Mucosa of stomach (tissue), 1 donor: ENCODE data around the gene MAGOH.
A peak's percentile ranks its signal among the peaks of the same experiment; 100 is the strongest.
"Not testable (repeated sequence)": the region's sequence is repeated elsewhere in the genome, so short reads cannot be mapped to it uniquely, and the experiment has no call there.

Experiments
- H3K27me3 ChIP-seq: one replicate; pipeline ENCODE4 v1.7.0; 2013; ENCODE audit warnings: mild to moderate bottlenecking, low read length; ENCODE audit not compliant: control insufficient read depth, insufficient read depth
- H3K36me3 ChIP-seq: one replicate; pipeline ENCODE4 v1.7.0; 2013; ENCODE audit warnings: low read length; ENCODE audit not compliant: control insufficient read depth, insufficient read depth
- H3K4me1 ChIP-seq: one replicate; pipeline ENCODE4 v1.7.0; 2013; ENCODE audit warnings: mild to moderate bottlenecking, low read length; ENCODE audit not compliant: control insufficient read depth, insufficient read depth
- H3K4me3 ChIP-seq: one replicate; pipeline ENCODE4 v1.7.0; 2013; ENCODE audit warnings: low read length
- H3K9ac ChIP-seq: one replicate; pipeline ENCODE4 v1.7.0; 2013; ENCODE audit warnings: mild to moderate bottlenecking, low read length, moderate library complexity
- H3K9me3 ChIP-seq: one replicate; pipeline ENCODE4 v1.7.0; 2013; ENCODE audit warnings: mild to moderate bottlenecking, low read length, moderate library complexity; ENCODE audit not compliant: control insufficient read depth
- donor health status: Pancreatic carcinoma.

MAGOH gene

DNA sequence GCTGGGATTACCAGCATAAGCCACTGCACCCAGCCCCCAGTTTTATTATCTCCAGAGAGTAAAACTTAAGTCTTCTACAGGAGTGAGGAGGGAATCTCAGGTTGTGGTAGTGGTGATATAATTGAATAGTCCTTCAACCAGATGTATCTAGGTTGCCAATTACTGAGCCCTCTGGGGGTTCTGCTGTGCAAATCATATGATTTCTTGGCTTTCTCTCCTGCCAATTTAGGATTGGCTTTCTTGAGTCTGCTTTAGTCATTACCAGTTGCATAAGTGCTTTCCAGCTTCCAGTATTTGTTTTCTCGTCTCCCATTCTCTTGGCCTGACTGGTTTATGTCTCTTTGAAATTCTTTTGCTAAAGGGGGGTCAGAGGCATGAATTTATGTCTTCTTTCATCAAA, 30.6 kb downstream of the MAGOH start:
- Histone ChIP-seq H3K4me3 (no peak overlapping the region), H3K4me1 (no peaks in the 10 kb centered on the region), H3K27me3 (no peaks in the 10 kb centered on the region), H3K9ac (no peak overlapping the region), H3K36me3 (peaks cover 13% of the 10 kb centered on the region), H3K9me3 (no peaks in the 10 kb centered on the region)

DNA sequence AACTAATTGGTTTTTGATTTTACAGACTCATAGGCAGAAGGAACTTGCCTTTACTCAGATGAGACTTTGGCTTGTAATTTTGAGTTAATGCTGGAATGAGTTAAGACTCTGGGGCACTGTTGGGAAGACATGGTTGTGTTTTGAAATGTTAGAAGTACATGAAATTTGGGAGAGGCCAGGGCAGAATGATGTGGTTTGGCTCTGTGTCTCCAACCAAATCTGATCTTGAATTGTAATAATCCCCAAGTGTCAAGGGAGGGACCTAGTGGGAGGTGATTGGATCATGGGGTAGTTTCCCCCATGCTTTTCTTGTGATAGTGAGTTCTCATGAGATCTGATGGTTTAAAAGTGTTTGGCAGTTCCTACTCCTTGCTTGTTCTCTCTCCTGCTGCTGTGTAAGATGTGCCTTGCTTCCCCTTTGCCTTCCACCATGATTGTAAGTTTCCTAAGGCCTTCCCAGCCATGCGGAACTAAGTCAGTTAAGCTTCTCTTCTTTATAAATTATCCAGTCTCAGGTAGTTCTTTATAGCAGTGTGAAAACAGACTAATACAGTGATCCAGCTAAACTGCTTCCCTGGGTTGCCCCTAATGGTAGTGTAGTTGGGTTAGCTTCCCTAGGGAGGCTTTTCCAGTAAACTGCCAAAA, 31.5 kb downstream of the MAGOH start:
- H3K27me3 ChIP-seq: no peaks in the 10 kb centered on the region
- no peak overlapping the region for H3K4me3 ChIP-seq
- no peaks in the 10 kb centered on the region for H3K9me3 ChIP-seq
- H3K4me1 ChIP-seq: no peaks in the 10 kb centered on the region
- no peak overlapping the region for H3K9ac ChIP-seq
- H3K36me3 ChIP-seq: peaks cover 13% of the 10 kb centered on the region

DNA sequence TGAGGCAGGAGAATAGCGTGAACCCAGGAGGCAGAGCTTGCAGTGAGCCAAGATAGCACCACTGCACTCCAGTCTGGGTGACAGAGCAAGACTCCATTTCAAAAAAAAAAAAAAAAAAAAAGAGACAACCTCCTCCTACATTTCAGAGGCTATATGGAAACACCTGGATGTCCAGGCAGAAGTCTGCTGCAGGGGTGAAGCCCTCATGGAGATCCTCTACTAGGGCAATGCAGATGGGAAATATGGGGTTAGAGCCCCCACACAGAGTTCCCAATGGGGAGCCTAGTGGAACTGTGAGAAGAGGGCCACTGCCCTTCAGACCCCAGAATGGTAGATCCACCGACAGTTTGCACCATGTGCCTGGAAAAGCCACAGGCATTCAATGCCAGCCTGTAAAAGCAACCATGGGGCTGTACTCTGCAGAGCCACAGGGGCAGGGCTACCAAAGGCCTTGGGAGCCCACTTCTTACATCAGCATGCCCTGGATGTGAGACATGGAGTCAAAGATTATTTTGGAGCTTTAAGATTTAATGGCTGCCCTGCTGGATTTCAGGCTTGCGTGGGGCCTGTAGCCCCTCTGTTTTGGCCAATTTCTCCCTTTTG, 32.1 kb downstream of the MAGOH start:
- H3K9ac ChIP-seq, H3K27me3 ChIP-seq, H3K4me1 ChIP-seq, H3K9me3 ChIP-seq, H3K4me3 ChIP-seq: not testable (repeated sequence)
- peaks cover 13% of the 10 kb centered on the region for H3K36me3 ChIP-seq

DNA sequence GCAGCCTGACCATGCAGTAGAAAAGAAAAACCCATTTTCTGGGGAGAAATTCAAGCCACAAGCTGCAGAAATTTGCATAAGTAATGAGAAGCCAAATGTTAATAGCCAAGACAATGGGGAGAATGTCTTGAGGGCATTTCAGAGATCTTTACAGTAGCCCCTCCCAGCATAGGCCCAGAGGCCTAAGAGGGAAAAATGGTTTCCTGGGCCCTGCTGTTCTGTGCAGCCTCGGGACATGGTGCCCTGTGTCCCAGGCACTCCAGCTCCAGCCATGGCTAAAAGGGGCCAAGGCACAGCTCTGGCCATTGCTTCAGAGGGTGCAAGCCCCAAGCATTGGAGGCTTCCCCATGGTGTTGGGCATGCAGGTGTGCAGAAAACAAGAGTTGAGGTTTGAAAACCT, 32.8 kb downstream of the MAGOH start:
- H3K27me3 ChIP-seq, H3K9me3 ChIP-seq, H3K4me3 ChIP-seq, H3K4me1 ChIP-seq, H3K36me3 ChIP-seq, H3K9ac ChIP-seq: not testable (repeated sequence)

DNA sequence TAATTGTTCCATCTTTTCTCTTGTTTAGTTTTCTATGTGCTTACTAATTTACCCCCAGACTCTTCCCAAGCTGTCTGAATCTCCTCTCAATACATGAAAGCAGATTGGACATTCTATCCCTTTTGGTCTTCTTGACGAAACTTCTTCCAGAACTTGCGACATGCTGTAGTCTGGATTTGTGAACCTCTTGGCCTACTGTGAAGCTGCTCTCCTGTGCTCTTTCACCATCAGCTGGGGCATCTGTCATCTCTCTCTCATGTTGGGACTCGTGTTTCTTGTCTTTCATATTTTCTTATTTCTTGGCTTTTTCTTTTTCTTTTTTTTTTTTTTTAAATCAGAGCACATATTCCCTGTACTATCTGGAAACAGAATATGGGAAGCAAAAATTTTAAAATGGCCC, 34.9 kb downstream of the MAGOH start:
- Histone ChIP-seq H3K4me3 (no peak overlapping the region), H3K9ac (no peak overlapping the region), H3K4me1 (peaks cover 3% of the 10 kb centered on the region), H3K9me3 (no peaks in the 10 kb centered on the region), H3K36me3 (no peaks in the 10 kb centered on the region), H3K27me3 (no peaks in the 10 kb centered on the region)

DNA sequence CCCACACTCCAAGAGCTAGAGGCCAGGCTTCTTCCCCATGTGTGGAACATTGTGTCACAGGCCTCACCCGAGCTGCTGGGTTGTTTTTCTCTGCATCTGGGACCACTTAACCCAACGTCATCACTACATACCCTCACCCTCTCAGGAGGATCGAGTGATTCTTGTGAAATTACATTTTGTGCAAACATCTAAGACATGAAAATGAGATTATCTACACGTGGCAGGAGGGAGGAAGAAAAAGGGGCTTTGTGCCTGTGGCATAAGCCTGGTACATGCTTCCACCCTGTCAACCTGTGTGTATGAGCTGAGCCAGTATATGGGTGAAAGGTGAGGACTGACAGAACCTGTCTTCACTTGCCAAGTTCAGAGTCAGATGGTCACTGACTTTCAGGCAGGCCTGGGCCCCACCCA, 40.1 kb downstream of the MAGOH start:
- Histone ChIP-seq H3K4me3 (no peak overlapping the region), H3K36me3 (no peaks in the 10 kb centered on the region), H3K9ac (peak overlapping the region; percentile 97), H3K9me3 (no peaks in the 10 kb centered on the region), H3K27me3 (no peaks in the 10 kb centered on the region), H3K4me1 (peaks cover 26% of the 10 kb centered on the region)

DNA sequence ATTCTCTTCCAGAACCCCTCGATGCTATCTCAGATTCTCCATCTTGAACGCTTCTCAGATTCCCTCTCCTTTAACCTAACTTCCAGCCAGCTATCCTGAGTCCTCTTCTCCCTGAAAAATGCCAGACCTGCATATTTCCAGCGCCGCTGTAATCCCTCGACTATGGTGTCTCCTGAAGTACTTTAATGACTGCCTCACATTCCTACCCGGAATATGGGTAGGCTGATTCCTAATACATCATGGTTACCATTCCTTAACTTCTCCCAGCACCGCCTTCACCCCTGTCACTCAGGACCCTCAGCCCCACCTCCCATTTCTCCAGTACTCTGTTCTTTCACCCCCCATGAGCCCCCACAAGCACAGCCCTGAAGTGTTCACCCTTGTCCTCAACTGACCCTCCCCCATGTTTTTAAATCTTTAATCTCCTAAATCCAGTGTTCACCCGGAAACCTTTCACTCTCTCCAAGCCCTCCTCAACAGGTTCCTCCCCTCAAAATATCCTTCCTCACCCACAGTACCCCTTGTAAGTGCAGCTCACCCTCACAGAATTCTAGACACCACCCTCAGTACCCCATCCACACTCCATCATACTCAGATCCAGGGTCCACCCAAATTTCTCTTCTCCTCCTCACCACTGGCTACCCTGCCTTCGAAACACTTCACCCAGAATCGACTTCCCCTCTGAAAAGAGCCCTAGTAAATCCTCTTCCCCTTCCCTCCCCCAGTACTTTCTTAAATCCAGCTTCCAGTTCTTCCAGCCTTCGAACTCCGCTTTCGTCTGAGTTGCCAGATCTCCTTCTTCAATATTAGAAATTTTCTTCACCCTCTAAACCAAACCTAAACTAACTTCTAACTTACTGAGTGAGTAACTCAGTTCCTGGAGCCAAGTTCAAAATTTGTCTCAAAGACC, 40.8 kb downstream of the MAGOH start:
- Histone ChIP-seq H3K27me3 (no peaks in the 10 kb centered on the region), H3K36me3 (no peaks in the 10 kb centered on the region), H3K9ac (peak overlapping the region; percentile 97), H3K4me1 (peaks cover 26% of the 10 kb centered on the region), H3K4me3 (peak overlapping the region; percentile 96), H3K9me3 (no peaks in the 10 kb centered on the region)

DNA sequence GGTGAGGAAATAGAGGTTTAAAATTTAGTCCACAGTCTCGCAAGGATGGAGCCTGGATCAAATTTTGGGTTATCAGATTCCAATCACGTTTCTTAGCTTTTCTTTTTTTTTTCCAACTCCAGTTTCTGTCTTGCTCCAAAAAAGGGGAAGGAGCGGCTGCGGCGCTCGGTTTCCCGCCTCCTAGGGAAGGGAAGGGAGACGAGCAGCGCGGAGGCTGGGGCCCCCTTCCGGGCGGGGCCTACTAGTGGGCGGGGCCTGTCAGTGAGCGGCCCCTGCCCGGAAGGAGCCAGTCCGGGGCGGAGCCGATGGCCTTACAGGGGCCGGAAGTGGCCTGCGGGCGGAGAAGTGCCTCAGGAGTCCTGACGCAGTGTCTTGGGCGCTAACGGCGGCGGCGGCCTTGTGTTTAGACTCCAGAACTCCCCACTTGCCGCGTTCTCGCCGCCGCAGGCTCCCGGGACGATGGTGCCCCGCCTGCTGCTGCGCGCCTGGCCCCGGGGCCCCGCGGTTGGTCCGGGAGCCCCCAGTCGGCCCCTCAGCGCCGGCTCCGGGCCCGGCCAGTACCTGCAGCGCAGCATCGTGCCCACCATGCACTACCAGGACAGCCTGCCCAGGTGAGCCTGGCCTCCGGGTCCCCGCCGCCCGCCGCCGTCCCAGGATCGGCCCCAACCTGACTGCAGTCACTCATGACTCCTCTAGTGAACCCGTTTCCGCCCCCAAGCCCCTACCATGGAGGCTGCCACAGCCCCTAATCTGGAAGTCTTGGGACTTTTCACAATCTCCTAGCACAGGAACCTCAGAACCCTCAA, 41.6 kb downstream of the MAGOH start, which contains the start of gene CPT2:
CPT2 (plus strand) TSS at position 340 of the 806 bp plus-strand sequence; CDS start at position 460, 120 bp downstream.
- peak within 1 kb of the TSS; percentile 97 for H3K9ac ChIP-seq
- H3K27me3 ChIP-seq: no peaks in the 10 kb centered on the region
- H3K4me3 ChIP-seq: peak within 1 kb of the TSS; percentile 96
- peaks cover 26% of the 10 kb centered on the region for H3K4me1 ChIP-seq
- no peaks in the 10 kb centered on the region for H3K9me3 ChIP-seq
- H3K36me3 ChIP-seq: no peaks in the 10 kb centered on the region

DNA sequence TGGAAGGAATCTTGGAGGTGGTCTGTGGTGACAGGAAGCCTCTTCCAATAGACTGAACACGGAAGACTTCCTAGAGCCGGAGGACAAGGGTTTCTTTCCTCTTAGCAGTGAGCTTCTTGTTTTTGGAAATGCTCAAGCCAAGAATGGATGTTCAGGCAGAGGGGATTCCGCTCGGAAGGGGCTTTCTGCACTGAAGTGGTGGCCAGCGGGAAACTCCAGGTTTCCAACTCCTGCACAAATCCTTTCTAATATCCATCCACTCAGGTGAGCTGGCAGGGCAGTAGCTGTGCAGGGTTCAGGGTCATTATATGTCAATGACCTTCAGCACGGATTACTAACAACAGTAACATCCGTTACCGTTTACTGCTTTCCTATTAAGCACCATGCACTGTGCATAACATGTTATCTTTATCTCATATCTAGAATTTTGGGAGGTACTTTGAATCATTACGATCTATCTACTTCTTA, 42.3 kb downstream of the MAGOH start:
- Histone ChIP-seq H3K4me3 (peak overlapping the region; percentile 96), H3K36me3 (no peaks in the 10 kb centered on the region), H3K27me3 (no peaks in the 10 kb centered on the region), H3K9me3 (no peaks in the 10 kb centered on the region), H3K4me1 (peaks cover 26% of the 10 kb centered on the region), H3K9ac (peak overlapping the region; percentile 97)

DNA sequence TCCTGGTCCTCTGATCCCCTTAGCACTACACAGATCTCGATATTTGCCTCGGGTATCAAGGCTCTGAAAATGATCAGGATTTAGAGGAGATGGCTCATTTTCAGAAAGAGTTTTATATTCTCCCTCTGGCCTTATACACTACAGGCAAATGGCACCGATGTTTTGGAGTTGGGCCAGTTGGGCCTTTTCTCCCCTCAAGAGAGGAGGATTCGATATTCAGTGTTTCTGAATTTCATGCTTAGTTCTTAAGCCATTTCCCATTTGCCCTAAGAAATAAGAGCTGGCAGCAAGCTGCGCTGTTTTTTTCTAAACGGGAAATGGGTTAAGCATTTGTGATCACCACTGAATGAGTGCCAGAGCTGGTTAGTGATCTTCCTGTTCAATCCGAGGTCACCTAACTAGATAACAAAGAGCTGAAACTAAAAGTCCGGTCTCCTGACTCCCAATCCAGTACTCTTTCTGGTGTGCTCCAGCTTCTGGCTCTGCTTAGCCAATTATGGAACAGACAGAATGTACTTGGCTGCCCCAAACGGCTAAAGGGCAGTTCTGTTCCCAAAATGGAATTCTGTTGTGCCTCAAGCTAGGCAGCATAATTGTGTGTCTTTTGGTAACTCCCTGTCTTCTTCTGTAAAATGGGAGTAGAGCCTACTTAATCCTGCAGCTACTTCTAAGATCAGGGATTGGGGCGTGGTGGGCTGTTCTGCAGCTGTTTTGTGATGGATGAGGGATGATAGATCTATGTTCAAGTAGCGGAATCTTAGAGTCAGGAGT, 42.9 kb downstream of the MAGOH start:
- Histone ChIP-seq H3K4me3 (peak overlapping the region; percentile 96), H3K4me1 (peaks cover 26% of the 10 kb centered on the region), H3K9ac (no peak overlapping the region)

DNA sequence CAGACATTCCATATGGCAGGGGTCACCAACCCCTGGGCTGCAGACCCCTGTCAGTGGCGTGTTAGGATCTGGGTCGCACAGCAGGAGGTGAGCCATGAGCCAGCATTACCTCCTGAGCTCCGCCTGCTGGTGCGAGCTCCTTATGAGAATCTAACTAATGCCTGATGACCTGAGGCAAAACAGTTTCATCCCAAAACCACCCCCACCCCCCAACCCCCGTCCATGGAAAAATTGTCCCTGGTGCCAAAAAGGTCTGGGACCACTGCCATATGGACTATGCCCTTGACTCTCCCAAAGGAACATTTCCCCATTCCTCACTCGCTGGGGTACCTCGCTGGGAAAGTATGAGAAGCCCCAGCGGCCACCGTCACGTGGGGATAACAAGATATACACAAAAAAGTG, 48.1 kb downstream of the MAGOH start:
- Histone ChIP-seq H3K27me3 (no peaks in the 10 kb centered on the region), H3K9me3 (no peaks in the 10 kb centered on the region), H3K4me1 (peaks cover 3% of the 10 kb centered on the region), H3K4me3 (no peak overlapping the region), H3K9ac (no peak overlapping the region), H3K36me3 (no peaks in the 10 kb centered on the region)

More for the DNA sequence above, 42.9 kb downstream of the MAGOH start:
- H3K36me3 ChIP-seq: no peaks in the 10 kb centered on the region
- no peaks in the 10 kb centered on the region for H3K9me3 ChIP-seq
- no peaks in the 10 kb centered on the region for H3K27me3 ChIP-seq
